HK-2 (cell line): ENCODE data around the gene MRGPRF.

Experiments
- DNase-seq: peaks from one replicate; pipeline ENCODE4 v3.0.0-alpha.2; 2018; ENCODE audit not compliant: unreplicated experiment

MRGPRF gene

GRCh38 chr11:69013009-69013951 is at the start of gene MRGPRF:
Gene MRGPRF (minus strand): TSS chr11:69013246. CDS start chr11:69009901, 3,345 bp downstream.
- DNase-seq: no peak

- DNase-seq: no peak
Observed at GRCh38 chr11:69062169-69062855, 49.3 kb upstream of the MRGPRF start.

GRCh38 chr11:69061713-69062053 is 48.6 kb upstream of the MRGPRF start:
- DNase-seq: no peak

GRCh38 chr11:69060806-69061712 is 48.0 kb upstream of the MRGPRF start:
- no peak for DNase-seq

- no peak for DNase-seq
Observed at GRCh38 chr11:69059985-69060384, 46.9 kb upstream of the MRGPRF start.

- DNase-seq: no peak
Observed at GRCh38 chr11:69059429-69059828, 46.4 kb upstream of the MRGPRF start.

GRCh38 chr11:69058511-69059270 is 45.6 kb upstream of the MRGPRF start:
- no peak for DNase-seq

- DNase-seq: no peak
Observed at GRCh38 chr11:69057801-69058200, 44.8 kb upstream of the MRGPRF start.

GRCh38 chr11:69057236-69057635 is 44.2 kb upstream of the MRGPRF start:
- DNase-seq: no peak

GRCh38 chr11:69055598-69056516 is 42.8 kb upstream of the MRGPRF start:
- DNase-seq: no peak

- DNase-seq: no peak
Observed at GRCh38 chr11:69055212-69055586, 42.2 kb upstream of the MRGPRF start.

GRCh38 chr11:69054397-69055211 is 41.6 kb upstream of the MRGPRF start:
- no peak for DNase-seq

GRCh38 chr11:69053546-69054396 is 40.7 kb upstream of the MRGPRF start:
- no peak for DNase-seq

GRCh38 chr11:69053169-69053477 is 40.1 kb upstream of the MRGPRF start:
- no peak for DNase-seq

- DNase-seq: no peak
Observed at GRCh38 chr11:69052343-69053168, 39.5 kb upstream of the MRGPRF start.

GRCh38 chr11:69051381-69052342 is 38.6 kb upstream of the MRGPRF start:
- DNase-seq: no peak
